C1 segment of cervical spinal cord (tissue), 14 donors: ENCODE data around the gene ZNF362.
"Not testable (repeated sequence)": the region's sequence is repeated elsewhere in the genome, so short reads cannot be mapped to it uniquely, and the experiment has no call there.

Experiments
- DNase-seq, 14 donors: peaks; one replicate each; lab custom pipeline; 2025; lab: John Stamatoyannopoulos, UW

Gene ZNF362

DNA sequence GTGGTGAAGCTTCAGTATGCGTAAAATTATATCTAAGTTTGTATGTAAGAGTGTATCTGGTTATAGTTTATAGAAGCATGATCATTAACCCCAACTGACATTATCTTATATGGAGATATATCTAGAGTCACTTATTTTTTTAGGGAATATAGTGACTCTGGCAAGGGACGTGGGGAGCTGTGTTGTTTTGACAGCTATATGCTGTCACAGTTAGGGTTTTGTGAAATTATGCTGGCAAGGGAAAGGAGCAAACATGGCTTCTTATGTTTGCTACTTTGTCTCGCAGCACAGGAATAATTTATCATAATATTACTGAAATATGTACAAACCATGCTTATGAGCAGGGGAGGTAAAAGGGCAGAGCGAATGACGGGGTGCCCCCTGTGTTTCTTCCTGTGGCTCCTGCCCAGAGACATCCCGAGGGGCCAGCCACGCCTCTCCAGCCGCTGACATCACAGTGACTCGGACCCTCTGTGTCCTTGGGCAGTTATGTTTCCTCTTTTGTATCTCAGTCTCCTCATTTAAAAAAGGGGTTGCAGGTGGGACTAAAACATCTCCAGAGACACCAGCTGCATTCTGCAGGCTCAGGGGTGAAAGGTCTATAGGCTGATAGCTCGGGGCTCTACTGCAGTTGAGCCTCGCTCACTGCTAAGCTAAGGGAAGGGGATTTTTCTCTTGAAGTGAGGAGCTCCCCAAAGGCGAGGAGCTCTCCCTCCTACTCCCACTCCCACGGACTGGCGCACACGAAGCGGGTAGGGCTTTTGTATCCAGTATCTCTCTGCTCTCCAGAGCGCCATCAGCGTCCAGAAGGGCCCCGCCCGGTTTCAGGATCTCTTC, 49.7 kb downstream of the ZNF362 start:
- no peak for DNase-seq

DNA sequence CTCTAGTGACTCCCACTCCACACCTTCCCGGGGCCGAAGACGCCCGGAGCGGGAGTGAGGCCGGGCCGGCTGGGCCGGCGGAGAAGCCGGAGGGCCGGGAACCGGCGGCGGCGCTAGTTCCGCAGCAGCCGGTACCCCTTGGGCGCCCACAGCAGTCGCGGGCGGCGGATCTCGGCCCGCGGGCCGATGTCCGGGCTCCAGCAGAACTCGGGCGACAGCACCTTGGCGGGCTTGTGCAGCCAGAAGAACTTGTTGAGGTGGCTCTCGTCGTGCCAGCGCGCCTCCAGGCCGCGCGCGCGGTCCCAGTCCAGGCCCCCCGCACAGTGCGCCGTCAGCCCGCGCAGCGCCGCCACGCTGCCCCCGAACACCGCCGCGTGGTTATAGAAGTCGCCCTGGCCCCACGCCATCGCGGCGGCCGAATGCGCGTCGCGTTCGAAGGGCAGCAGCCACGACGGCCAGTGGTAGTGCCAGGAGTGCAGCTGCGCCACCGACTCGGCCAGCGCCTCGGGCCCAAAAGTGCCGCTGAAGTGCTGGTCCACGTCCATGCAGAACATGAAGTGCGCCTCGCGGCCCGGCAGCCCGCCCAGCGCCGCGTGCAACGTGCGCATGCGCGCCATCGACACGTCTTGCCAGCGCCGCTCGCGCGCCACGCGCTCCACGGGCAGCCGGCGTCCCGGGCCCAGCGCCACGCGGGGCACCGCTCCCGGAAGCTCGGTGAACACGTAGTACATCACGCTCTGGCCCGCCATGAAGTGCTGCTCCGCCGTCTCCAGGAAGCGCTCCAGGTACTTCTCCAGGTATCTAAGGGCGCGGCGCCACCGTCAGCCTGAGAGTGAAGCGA, 50.6 kb downstream of the ZNF362 start:
- peak in 2 of 14 donors; percentile 8 to 18 for DNase-seq

DNA sequence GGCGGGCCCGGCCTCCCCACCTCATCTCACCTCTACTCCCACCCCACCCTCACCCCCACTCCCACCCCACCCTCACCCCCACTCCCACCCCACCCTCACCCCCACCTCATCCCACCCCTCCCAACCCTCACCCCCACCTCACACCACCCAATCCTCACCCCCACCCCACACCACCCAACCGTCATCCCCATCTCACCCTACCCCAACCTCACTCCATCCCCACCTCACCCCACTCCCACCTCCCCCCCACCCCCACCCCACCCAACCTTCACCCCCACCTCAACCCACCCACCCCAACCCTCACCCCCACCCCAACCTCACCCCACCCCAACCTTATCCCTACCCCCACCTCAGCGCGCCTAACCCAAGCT, 51.2 kb downstream of the ZNF362 start:
- no peak for DNase-seq

DNA sequence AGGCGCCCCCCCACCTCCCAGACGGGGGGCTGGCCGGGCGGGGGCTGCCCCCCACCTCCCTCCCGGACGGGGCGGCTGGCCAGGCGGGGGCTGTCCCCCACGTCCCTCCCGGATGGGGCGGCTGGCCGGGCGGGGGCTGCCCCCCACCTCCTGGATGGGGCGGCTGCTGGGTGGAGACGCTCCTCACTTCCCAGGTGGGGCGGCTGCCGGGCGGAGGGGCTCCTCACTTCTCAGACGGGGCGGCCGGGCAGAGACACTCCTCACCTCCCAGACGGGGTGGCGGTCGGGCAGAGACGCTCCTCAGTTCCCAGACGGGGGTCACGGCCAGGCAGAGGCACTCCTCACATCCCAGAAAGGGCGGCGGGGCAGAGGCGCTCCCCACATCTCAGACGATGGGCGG, 53.1 kb downstream of the ZNF362 start:
- not testable (repeated sequence) for DNase-seq

DNA sequence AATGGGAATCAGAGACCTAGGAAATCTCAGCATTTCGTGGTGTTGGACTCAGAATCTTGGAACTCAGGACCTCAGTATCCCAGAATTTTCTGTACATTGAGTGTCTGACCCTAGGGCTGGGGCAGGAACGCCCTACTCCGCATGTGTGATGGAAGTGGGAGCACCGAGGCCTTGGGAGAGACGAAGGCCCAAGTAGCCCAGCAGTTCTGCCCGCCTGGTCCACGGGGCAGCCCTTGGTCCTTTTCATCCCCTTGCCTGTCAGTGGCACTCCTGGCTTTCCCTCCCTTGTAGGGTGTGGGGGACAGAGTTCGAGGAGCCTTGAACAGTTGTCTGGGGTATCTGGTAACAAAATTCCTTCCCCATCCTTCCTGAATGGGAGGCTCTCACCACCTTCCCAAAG, 54.4 kb downstream of the ZNF362 start:
- no peak for DNase-seq

DNA sequence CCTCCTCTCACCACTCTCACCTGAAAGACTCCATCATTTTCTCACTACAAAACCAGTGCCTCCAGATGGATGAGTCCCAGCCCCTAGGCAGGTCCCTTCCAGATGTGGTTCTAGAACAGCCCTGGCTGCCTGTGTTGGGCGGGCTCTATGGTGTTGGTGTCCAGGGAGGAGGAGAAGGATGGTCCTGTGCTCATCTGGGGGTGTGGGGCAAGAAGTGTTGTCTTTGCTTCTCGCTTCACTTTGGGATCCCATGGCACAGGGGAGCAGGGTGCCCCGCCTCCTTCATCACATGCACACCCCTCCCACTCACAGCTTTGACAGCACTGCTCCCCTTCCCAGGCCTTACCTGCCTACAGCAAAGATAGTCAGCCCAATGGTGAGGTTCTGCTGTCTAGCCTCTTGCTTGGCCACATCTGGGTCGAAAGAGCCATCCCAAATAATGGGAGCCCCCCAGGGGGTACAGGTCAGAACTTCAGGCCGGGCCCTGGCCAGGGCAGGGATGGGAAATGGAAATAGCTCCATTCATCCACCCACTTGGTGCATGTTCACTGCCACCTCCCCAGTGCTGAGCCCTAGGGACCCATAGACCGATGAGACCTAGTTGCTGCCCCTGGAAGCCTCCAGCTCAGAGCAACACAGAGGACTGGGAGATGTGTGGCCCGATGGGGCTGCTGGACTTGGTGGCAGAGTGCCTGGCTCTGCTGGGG, 55.6 kb downstream of the ZNF362 start:
- no peak for DNase-seq

DNA sequence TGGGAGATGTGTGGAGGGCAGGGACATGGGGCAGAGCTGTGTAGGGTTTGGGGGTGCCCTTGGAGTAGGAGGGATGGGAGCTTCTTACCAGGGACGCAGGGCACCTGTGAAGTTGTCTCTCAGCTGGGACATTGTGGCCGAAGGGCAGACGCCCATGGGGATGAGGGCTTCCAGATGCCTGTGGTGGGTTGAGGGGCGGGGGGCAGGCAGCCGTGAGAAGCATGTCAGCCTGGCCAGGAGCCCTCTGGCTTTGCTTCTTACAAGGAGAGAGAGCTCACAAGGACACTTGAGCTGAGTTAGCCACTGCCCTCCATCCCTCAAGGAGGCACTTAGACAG, 56.1 kb downstream of the ZNF362 start:
- no peak for DNase-seq

DNA sequence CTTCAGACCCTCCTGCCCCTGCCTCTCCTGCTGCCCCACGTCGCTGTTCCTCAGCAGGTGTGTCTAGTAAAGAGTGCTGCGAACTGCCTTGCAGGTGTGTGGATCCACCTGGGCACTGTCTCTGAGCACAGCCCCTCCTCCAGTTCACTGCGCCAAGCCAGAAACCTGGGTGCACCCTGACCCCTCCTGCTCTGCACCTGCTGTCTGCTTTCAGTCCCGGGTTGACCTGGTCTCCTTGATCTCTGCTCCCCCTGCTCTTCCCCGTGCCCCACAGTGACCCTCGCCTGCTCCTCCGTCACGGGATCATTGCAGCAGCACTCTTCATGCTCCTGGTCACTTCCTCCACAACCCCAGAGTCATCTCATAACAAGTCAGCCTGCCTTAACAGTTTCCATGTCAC, 58.1 kb downstream of the ZNF362 start:
- no peak for DNase-seq

DNA sequence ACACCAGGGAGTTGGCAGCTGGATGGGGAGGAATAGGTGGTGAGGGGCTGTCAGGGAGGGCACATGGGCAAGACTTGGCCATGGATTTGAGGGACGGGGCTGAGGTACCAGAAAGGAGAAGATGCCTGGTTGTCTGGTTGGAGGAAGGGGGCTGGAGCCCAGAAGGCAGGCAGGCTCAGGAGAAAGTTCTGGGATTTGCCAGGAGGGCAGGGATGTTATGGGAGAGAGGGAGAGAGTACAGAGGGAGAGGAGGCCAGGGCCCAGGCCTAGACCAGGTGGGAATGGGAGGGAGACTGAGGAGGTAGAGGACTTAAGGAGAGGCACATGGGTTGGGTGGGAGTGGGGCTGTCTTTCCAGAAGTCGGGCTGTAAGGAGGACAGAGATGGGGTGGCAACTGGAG, 60.3 kb downstream of the ZNF362 start:
- no peak for DNase-seq

DNA sequence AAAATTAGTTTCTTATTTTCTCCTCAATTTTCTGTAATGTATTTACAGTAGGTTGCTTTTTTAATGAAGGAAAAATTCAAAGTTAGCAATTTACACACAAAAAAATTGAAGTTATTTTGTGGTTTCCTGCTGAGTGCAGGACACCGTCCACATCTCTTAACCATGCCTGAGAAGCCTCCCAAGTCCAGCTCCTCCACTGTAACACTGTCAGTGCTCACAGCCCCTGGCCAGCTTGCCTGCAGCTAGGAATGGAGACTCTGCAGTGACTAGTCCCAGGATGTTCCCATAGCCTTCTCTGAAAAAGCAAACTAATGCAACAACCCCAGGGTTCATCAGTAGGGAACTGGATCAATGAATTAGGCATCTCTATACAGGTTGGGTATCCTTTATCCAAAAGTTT, 61.1 kb downstream of the ZNF362 start:
- no peak for DNase-seq

DNA sequence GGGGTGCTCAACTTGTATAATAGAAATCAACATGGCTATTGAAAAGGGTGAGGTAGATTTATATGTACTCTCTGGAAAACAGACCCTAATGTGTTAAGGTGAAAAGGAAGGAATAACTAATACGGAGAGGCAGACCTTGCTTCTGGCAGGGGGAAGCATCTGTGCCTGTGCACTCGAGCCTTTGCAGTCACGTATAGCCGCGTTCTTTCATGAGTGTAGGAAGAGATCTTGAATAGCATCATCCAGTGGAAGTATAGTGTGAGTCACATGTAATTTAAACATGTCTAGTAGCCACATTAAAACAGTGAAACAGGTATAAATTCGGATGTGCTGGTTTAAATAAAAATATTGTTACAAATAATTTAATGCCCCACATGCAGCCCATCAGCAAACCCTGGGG, 61.7 kb downstream of the ZNF362 start:
- DNase-seq = no peak

DNA sequence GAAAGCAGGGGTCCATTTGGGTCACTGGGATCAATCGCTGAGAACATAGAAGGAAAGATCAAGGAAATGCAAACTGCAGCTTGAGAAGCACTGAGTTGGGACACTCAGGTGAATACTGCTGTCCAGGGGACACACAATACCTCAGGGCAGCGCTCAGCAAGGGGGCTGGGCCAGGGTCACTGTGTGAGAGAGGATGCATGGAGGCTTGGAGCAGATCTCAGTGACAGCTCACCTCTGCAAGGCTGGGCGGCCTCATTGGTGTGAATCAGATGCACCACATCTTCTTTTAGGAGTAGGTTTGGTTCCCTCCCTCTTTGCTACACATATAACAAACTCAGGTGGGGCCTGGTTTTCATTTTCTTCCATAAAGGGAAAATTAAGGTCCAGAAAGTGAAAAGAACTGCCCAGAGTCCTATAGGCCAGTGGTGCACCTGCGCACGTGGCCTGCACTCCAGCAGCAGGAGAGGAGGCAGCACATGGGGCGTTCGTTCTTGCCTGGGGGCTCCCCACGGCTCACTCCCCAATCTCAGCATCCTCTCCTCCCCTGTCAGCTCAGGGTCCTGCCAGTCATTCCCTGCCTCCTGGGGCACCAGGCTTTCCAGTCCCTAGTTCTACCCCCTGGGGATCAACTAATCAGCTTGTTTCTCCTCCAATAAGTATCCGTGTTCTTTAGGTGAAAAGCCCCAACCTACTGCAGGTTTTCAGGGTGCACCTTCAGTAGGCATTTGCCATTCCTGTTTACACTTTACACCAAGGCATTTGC, 63.1 kb downstream of the ZNF362 start:
- no peak for DNase-seq

DNA sequence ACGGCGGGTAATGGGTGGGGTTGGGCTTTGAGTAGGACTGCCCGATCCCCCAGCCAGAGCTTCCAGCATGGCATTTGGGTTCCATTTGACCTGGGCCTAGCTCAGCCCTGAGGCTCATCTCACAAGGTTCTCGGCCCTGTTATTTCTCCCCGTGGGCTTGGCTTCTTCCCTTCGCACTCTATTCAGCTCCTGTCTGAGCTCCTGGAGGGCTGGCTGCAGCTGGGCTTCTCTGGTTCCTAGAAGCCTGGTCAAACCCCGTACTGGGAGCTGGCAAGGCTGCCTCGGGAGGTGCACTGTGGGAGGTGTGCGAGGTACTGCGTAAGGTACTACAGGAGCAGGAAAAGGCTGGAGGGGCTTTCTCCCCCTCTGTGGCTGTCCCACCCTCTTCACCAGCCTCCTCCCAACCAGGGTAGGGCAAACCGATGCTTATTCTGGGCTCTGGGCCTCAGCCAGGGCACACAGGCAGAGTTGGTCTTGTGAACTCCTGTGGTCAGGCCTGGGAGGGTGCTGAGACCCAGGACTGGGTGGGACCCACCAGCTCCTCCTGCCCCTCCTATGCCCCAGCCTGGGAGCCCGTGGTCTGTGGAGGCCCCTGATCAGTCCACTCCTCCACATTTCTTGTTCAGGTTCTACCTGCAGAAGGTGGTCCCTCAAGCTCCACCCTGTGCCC, 63.8 kb downstream of the ZNF362 start:
- no peak for DNase-seq

DNA sequence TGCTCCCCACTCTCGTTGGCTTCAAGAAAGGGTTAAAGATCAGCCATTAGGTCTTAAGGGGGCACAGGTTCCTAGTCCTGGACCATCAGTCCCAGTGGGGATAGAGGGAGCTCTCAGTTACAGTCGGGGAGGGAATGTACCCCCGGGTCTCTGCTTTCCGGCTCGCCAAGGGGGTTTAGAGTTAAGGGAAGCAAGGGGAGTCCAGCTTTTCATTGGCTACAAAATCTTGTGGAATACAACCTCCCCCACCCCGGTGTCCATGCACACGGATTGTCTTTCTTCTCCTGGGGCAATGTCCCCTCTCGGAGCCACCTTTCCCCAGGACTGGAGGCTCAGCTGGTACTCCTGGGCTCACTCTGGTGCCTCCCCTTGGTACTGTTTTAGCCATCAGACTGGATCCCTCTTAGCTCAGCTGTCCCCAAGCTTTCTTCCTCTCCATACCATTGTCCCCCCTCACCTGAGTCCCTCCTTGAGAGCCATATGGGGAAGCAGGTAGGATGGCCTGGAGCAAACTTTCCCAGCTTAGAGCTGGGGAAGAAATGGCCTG, 64.4 kb downstream of the ZNF362 start, which contains the start of gene A3GALT2:
Gene A3GALT2, minus strand, starts transcription at position 480 of the 547 bp plus-strand sequence. Its CDS starts 0 bp downstream, at position 480.
- DNase-seq = no peak

DNA sequence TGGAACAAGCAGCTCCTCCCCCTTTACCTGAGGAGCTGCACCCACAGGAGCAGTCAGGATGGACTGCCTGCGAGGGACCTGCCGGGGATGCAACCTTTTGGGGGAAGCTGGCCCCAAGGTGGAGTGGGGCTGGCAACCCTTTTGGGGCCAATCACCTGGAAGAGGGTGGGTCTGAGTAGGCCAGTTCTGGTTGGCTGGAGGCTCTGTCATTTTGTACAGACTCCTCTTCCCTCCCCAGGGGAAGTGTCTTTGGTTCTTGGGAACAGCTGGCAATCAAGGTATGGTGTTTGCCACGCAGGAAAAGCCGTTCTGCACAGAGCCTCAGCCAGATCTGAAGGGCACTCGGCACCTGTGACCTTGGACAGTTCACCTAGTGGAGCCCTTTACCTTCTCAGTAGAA, 64.9 kb downstream of the ZNF362 start:
- no peak for DNase-seq

DNA sequence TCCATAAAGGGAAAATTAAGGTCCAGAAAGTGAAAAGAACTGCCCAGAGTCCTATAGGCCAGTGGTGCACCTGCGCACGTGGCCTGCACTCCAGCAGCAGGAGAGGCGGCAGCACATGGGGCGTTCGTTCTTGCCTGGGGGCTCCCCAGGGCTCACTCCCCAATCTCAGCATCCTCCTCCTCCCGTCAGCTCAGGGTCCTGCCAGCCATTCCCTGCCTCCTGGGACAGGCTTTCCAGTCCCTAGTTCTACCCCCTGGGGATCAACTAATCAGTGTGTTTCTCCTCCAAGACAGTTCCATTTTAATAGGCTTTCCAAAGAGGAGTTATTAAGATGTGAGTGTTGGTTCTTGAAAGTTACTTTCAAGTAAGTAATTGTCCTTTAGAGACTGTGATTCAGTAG, 65.8 kb downstream of the ZNF362 start:
- no peak for DNase-seq

DNA sequence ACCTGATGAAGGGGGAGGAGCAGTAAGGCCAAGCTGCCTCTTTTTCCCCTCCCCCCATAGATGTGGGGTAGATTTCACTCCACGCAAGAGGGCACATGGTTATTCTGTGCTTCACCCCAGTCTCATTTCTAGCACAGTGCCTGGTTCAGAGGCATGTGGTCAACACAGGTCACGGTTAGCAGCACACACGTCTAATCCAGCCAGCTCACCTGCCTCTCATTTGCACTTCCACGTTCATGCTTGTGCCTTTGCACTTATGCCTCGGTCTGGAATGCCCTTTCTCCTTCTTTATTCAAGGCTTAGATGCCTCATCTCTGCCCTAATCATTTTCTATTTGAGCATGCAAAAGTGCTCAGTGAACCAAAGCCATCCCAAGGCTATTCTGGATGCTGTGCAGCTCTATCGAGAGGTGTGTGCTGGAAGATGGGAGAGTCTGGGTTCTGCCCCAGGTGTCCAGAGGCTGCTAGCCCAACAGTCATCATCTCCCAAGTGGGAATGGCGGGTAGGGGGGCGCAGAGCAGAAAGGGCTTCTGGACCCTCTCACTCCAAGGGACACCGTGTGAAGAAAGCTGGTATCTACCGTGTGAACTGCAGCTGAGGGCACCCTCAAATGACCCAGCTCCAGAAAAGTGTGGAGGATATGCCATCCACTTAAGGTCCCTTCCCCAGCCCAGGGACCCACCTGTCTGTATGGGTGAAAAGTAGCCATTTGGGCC, 66.7 kb downstream of the ZNF362 start:
- no peak for DNase-seq

DNA sequence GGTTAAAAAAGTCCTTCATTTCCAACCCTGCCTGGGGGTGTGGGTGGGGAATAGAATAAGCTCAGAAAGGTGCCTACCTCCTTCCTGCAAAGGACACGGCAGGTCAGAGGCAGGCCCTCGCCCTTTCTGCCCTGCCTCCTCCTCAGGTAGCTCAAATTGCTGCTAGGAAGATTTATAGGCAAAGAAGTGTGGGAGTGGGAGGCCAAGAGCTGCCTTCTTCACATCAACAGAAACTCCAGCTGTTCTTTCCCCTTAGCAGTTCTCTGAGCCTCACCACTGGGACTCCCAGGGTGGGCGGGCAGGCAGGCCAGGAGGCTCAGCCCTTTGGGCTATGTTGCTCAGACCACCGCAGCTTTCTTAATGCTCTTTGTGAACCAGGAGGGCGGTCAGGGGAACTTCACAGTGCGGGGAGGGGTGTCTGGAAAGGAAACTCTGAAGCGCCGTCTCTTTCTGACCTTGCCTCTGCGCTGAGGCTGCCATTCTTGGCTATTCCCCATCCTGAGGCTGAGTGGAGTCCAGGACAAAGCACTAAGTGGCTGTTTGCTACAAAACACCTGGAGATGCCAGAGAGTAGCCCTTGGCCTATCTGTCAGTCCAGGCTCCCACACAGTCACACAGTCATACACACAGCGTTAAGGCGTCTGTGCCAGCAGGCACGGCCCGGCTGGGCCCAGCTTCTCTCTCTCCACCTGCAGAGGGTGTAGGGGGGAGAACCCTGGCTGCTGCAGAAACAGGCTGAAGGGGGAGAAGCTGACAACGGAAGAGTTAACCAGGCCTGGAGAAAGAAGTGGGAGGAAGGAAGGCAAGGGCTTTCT, 67.6 kb downstream of the ZNF362 start:
- DNase-seq = no peak
